ENCODE measurements around the gene CNP. TPM values are rescaled to one million over a fixed set of nuclear protein-coding genes. Genes with fewer than 3 reads are reported as not detected.
A peak's percentile ranks its signal among the peaks of the same experiment; 100 is the strongest.
"Not testable (repeated sequence)": the region's sequence is repeated elsewhere in the genome, so short reads cannot be mapped to it uniquely, and the experiment has no call there.

The CNP gene
- total RNA-seq, 1 experiment from 2014 or later: 144 TPM

DNA sequence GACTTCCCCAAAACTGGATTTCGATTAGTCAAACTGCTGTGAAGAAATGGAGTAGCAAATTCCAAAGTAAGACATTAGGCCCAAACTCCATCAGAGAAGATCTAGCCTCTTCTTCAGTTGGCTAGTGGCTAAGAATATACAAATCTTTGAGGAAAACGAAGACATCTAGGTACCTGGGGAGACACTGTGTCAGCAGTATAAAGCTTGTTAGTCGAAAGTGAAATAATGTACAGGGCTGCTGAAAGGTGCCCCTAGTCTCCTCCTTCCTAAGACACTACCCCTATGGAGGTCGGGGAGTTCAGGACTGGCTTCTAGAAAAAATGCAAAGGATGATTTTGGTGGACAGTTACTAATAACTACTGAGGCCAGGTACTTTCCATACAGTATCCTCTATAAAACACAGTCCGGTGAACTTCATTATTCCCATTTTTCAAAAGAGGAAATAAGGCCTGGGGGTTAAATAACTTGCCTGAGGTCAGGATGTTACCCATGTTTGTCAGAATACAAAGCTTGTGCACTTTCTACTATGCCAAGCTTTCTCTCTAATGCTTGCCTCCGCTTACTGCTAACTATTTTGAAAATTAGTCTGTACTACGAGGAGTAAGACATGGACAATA lies 35.7 kb downstream of the CNP start:
- H3K27ac Mint-ChIP-seq (ENCODE audit: unreplicated experiment): peak overlapping the region; percentile 88
- CTCF ChIA-PET: interaction anchor here (0.6 to 5.8 kb wide), 13 partner anchors 11 to 357 kb away, joined by 3 to 38 read pairs (median 4); partner anchors contain the start of genes CNP, DHX58, DNAJC7 and NKIRAS2
- peak overlapping the region; percentile 70 for H3K4me3 Mint-ChIP-seq (ENCODE audit: low read depth, unreplicated experiment)
- H3K9me3 Mint-ChIP-seq (ENCODE audit: low read depth, unreplicated experiment): no peaks in the 10 kb centered on the region
- no peaks in the 10 kb centered on the region for H3K27me3 Mint-ChIP-seq (ENCODE audit: unreplicated experiment)
- no TSS peak for BruUV-seq (replicated peaks)
- no peak for DNase-seq
- TF ChIP-seq, protein P1, sequence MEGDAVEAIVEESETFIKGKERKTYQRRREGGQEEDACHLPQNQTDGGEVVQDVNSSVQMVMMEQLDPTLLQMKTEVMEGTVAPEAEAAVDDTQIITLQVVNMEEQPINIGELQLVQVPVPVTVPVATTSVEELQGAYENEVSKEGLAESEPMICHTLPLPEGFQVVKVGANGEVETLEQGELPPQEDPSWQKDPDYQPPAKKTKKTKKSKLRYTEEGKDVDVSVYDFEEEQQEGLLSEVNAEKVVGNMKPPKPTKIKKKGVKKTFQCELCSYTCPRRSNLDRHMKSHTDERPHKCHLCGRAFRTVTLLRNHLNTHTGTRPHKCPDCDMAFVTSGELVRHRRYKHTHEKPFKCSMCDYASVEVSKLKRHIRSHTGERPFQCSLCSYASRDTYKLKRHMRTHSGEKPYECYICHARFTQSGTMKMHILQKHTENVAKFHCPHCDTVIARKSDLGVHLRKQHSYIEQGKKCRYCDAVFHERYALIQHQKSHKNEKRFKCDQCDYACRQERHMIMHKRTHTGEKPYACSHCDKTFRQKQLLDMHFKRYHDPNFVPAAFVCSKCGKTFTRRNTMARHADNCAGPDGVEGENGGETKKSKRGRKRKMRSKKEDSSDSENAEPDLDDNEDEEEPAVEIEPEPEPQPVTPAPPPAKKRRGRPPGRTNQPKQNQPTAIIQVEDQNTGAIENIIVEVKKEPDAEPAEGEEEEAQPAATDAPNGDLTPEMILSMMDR (IDR thresholded peaks at IDR 0.05; ENCODE audit: unreplicated experiment): no peak
- H3K4me1 Mint-ChIP-seq (ENCODE audit: low read depth, unreplicated experiment): peaks cover 62% of the 10 kb centered on the region
- intact Hi-C loops (cut with micrococcal nuclease; ENCODE audit: unreplicated experiment): no loop called here
- H3K36me3 Mint-ChIP-seq (ENCODE audit: insufficient read depth, unreplicated experiment): peaks cover 57% of the 10 kb centered on the region

DNA sequence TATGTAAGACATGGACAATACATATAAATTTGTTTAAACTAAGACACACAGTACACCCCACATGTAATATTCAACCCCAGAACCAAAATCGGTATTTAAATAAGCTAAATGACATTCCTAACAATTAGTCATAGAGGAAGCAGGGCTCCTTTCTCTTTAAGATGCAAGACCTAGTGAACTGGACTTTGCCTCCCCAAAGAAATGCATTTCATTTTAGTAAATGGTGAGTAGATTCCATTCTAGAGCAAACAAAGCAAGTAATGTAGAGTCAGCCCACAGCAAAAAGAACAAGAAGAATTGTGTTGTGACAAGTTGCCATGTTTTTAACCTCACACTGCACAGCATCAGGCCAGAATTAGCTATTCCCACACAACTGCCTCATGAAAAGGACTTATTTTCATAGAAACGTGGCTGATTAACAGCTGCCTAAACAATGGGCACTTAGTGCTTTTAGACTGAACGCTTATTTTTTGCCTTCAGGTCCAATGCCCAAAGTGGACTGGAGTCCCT lies 36.3 kb downstream of the CNP start:
- DNase-seq: no peak
- TF ChIP-seq, protein P1 (IDR thresholded peaks at IDR 0.05; ENCODE audit: unreplicated experiment): no peak
- intact Hi-C loops (cut with micrococcal nuclease; ENCODE audit: unreplicated experiment): no loop called here
- CTCF ChIA-PET: interaction anchor here (0.6 to 5.8 kb wide), 14 partner anchors 12 to 1779 kb away, joined by 3 to 38 read pairs (median 4); partner anchors contain the start of genes CNP, DHX58, DNAJC7 and NKIRAS2
- peak overlapping the region; percentile 70 for H3K4me3 Mint-ChIP-seq (ENCODE audit: low read depth, unreplicated experiment)
- peak overlapping the region; percentile 88 for H3K27ac Mint-ChIP-seq (ENCODE audit: unreplicated experiment)
- H3K27me3 Mint-ChIP-seq (ENCODE audit: unreplicated experiment): no peaks in the 10 kb centered on the region
- no peaks in the 10 kb centered on the region for H3K9me3 Mint-ChIP-seq (ENCODE audit: low read depth, unreplicated experiment)
- no TSS peak for BruUV-seq (replicated peaks)
- peaks cover 58% of the 10 kb centered on the region for H3K36me3 Mint-ChIP-seq (ENCODE audit: insufficient read depth, unreplicated experiment)
- H3K4me1 Mint-ChIP-seq (ENCODE audit: low read depth, unreplicated experiment): peaks cover 64% of the 10 kb centered on the region

DNA sequence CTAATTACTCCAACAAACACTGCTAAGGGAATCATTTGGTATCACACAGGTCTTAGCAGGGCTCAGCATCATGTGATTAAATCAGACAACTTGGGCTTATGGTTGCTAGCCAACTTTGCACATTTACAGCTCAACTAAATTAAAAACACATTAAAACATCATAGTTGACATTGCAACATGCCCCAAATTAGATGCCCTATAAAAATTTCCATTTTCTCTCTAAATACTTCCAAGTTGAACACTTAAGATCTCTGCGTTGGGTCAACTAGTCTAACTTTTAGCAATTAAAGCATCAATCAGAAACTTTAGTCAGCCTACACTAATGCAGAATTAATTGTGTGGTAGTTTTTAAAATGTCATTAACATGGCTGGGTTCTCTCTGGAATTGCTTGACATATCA lies 38.6 kb downstream of the CNP start:
- H3K36me3 Mint-ChIP-seq (ENCODE audit: insufficient read depth, unreplicated experiment): peaks cover 47% of the 10 kb centered on the region
- H3K4me1 Mint-ChIP-seq (ENCODE audit: low read depth, unreplicated experiment): peaks cover 72% of the 10 kb centered on the region
- no TSS peak for BruUV-seq (replicated peaks)

DNA sequence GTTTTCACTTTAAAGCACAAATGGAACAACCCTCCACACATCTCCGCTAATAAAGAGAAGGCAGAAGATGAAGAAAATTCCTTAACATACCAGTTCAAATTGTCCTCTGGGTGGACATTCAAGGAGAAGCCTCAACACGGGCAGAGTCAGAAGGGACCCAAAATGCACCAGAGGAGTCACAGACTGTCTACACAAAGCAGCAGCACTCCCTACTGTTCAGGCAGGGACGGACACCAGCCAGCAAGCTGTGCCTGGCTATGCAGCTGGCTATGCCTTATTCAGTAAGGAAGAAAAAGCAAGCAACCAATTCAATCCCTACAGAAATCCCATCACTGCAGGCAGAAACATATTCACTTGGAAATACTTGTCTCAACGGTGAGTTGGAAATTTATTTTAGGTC lies 42.6 kb downstream of the CNP start:
- intact Hi-C loops (cut with micrococcal nuclease; ENCODE audit: unreplicated experiment): no loop called here
- Mint-ChIP-seq H3K27me3 (ENCODE audit: unreplicated experiment) (no peaks in the 10 kb centered on the region), H3K9me3 (ENCODE audit: low read depth, unreplicated experiment) (no peaks in the 10 kb centered on the region), H3K4me1 (ENCODE audit: low read depth, unreplicated experiment) (peaks cover 62% of the 10 kb centered on the region), H3K4me3 (ENCODE audit: low read depth, unreplicated experiment) (no peak overlapping the region), H3K36me3 (ENCODE audit: insufficient read depth, unreplicated experiment) (peaks cover 35% of the 10 kb centered on the region), H3K27ac (ENCODE audit: unreplicated experiment) (no peak overlapping the region)
- no TSS peak for BruUV-seq (replicated peaks)
- TF ChIP-seq, protein P1 (IDR thresholded peaks at IDR 0.05; ENCODE audit: unreplicated experiment): no peak
- DNase-seq: no peak
- CTCF ChIA-PET: interaction anchor here (0.5 to 1.3 kb wide), 3 partner anchors 8 to 157 kb away, joined by 3 to 7 read pairs (median 4); partner anchors contain the start of gene DNAJC7

More for the DNA sequence above, 38.6 kb downstream of the CNP start:
- CTCF ChIA-PET: interaction anchor here (0.6 to 5.8 kb wide), 4 partner anchors 8 to 1105 kb away, joined by 3 to 38 read pairs (median 4); partner anchors contain the start of gene DNAJC7
- no peak overlapping the region for H3K4me3 Mint-ChIP-seq (ENCODE audit: low read depth, unreplicated experiment)
- no peak for DNase-seq
- intact Hi-C loops (cut with micrococcal nuclease; ENCODE audit: unreplicated experiment): no loop called here
- H3K9me3 Mint-ChIP-seq (ENCODE audit: low read depth, unreplicated experiment): no peaks in the 10 kb centered on the region
- H3K27me3 Mint-ChIP-seq (ENCODE audit: unreplicated experiment): no peaks in the 10 kb centered on the region
- H3K27ac Mint-ChIP-seq (ENCODE audit: unreplicated experiment): peak overlapping the region; percentile 67
- TF ChIP-seq, protein P1 (IDR thresholded peaks at IDR 0.05; ENCODE audit: unreplicated experiment): no peak

DNA sequence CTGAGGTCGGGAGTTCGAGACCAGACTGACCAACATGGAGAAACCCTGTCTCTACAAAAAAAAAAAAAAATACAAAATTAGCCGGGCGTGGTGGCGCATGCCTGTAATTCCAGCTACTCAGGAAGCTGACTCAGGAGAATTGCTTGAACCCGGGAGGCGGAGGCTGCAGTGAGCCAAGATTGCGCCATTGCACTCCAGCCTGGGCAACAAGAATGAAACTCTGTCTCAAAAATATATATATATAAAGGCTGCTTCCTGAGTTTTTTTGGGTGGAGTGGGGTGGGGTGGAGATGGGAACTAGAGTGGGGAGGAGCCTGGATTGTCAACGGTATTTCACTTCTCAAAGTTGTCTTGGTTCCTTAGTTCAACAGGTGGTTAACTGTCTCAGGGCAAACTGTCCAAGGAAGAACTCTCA lies 43.7 kb downstream of the CNP start:
- Mint-ChIP-seq H3K4me1 (ENCODE audit: low read depth, unreplicated experiment) (peaks cover 52% of the 10 kb centered on the region), H3K36me3 (ENCODE audit: insufficient read depth, unreplicated experiment) (peaks cover 45% of the 10 kb centered on the region)
- DNase-seq; H3K27me3 Mint-ChIP-seq (ENCODE audit: unreplicated experiment); CTCF ChIA-PET; H3K4me3 Mint-ChIP-seq (ENCODE audit: low read depth, unreplicated experiment); intact Hi-C loops (cut with micrococcal nuclease; ENCODE audit: unreplicated experiment); H3K9me3 Mint-ChIP-seq (ENCODE audit: low read depth, unreplicated experiment); H3K27ac Mint-ChIP-seq (ENCODE audit: unreplicated experiment); BruUV-seq (replicated peaks): not testable (repeated sequence)

All from Calu3 (cell line).